ENCODE data around the gene LRP1B.
"Not testable (repeated sequence)": the region's sequence is repeated elsewhere in the genome, so short reads cannot be mapped to it uniquely, and the experiment has no call there.

LRP1B gene

GRCh38 chr2:140975237-140975636 is 1155.6 kb downstream of the LRP1B start:
- in situ Hi-C loops (cut with MboI; ENCODE audit: low sequenced_read_pairs), result no loop called here

- in situ Hi-C loops (cut with MboI; ENCODE audit: low sequenced_read_pairs), result no loop called here
Measured at GRCh38 chr2:140972724-140973123, 1158.1 kb downstream of the LRP1B start.

GRCh38 chr2:140964324-140964723 is 1166.5 kb downstream of the LRP1B start:
- in situ Hi-C loops (cut with MboI; ENCODE audit: low sequenced_read_pairs), result not testable (repeated sequence)

- in situ Hi-C loops (cut with MboI; ENCODE audit: low sequenced_read_pairs), result no loop called here
Measured at GRCh38 chr2:140949932-140950331, 1180.9 kb downstream of the LRP1B start.

GRCh38 chr2:140947236-140947635 is 1183.6 kb downstream of the LRP1B start:
- in situ Hi-C loops (cut with MboI; ENCODE audit: low sequenced_read_pairs), result no loop called here

- in situ Hi-C loops (cut with MboI; ENCODE audit: low sequenced_read_pairs), result no loop called here
Measured at GRCh38 chr2:140943867-140944266, 1186.9 kb downstream of the LRP1B start.

- in situ Hi-C loops (cut with MboI; ENCODE audit: low sequenced_read_pairs), result no loop called here
Measured at GRCh38 chr2:140942284-140942683, 1188.5 kb downstream of the LRP1B start.

GRCh38 chr2:140929849-140930248 is 1201.0 kb downstream of the LRP1B start:
- in situ Hi-C loops (cut with MboI; ENCODE audit: low sequenced_read_pairs), result no loop called here

GRCh38 chr2:140918426-140918825 is 1212.4 kb downstream of the LRP1B start:
- in situ Hi-C loops (cut with MboI; ENCODE audit: low sequenced_read_pairs), result no loop called here

- in situ Hi-C loops (cut with MboI; ENCODE audit: low sequenced_read_pairs), result no loop called here
Measured at GRCh38 chr2:140916410-140916809, 1214.4 kb downstream of the LRP1B start.

GRCh38 chr2:140910683-140911082 is 1220.1 kb downstream of the LRP1B start:
- in situ Hi-C loops (cut with MboI; ENCODE audit: low sequenced_read_pairs), result no loop called here

- in situ Hi-C loops (cut with MboI; ENCODE audit: low sequenced_read_pairs), result no loop called here
Measured at GRCh38 chr2:140905083-140905781, 1225.6 kb downstream of the LRP1B start.

GRCh38 chr2:140895378-140895777 is 1235.4 kb downstream of the LRP1B start:
- in situ Hi-C loops (cut with MboI; ENCODE audit: low sequenced_read_pairs), result no loop called here

GRCh38 chr2:140893685-140894084 is 1237.1 kb downstream of the LRP1B start:
- in situ Hi-C loops (cut with MboI; ENCODE audit: low sequenced_read_pairs), result no loop called here

GRCh38 chr2:140892911-140893637 is 1237.7 kb downstream of the LRP1B start:
- in situ Hi-C loops (cut with MboI; ENCODE audit: low sequenced_read_pairs), result no loop called here

GRCh38 chr2:140892436-140892835 is 1238.4 kb downstream of the LRP1B start:
- in situ Hi-C loops (cut with MboI; ENCODE audit: low sequenced_read_pairs), result no loop called here

GRCh38 chr2:140891614-140892212 is 1239.1 kb downstream of the LRP1B start:
- in situ Hi-C loops (cut with MboI; ENCODE audit: low sequenced_read_pairs), result no loop called here

GRCh38 chr2:140882671-140883620 is 1247.9 kb downstream of the LRP1B start:
- in situ Hi-C loops (cut with MboI; ENCODE audit: low sequenced_read_pairs), result no loop called here

- in situ Hi-C loops (cut with MboI; ENCODE audit: low sequenced_read_pairs), result no loop called here
Measured at GRCh38 chr2:140880573-140880972, 1250.2 kb downstream of the LRP1B start.

- in situ Hi-C loops (cut with MboI; ENCODE audit: low sequenced_read_pairs), result no loop called here
Measured at GRCh38 chr2:140876015-140876414, 1254.8 kb downstream of the LRP1B start.
